ENCODE results near the gene TMEM121.
"Not testable (repeated sequence)": the region's sequence is repeated elsewhere in the genome, so short reads cannot be mapped to it uniquely, and the experiment has no call there.

The TMEM121 gene

GRCh38 chr14:105559384-105560047 is 33.1 kb downstream of the TMEM121 start:
- H3K4me1 Mint-ChIP-seq: peaks cover 27% of the 10 kb centered on the region
- ATAC-seq: peak; percentile 61
- H3K4me3 Mint-ChIP-seq, H3K27ac Mint-ChIP-seq, H3K27me3 Mint-ChIP-seq: not testable (repeated sequence)
- peaks cover 12% of the 10 kb centered on the region for H3K9me3 Mint-ChIP-seq
- H3K36me3 Mint-ChIP-seq: peaks cover 14% of the 10 kb centered on the region

GRCh38 chr14:105560048-105560669 is 33.8 kb downstream of the TMEM121 start:
- H3K9me3 Mint-ChIP-seq: peaks cover 14% of the 10 kb centered on the region
- not testable (repeated sequence) for H3K27me3 Mint-ChIP-seq, H3K27ac Mint-ChIP-seq
- H3K36me3 Mint-ChIP-seq: peaks cover 14% of the 10 kb centered on the region
- ATAC-seq: peak; percentile 88
- H3K4me1 Mint-ChIP-seq: peaks cover 30% of the 10 kb centered on the region
- peak overlapping the region; percentile 43 for H3K4me3 Mint-ChIP-seq

GRCh38 chr14:105561345-105561744 is 35.0 kb downstream of the TMEM121 start:
- Mint-ChIP-seq H3K4me1 (peaks cover 35% of the 10 kb centered on the region), H3K27ac (peak overlapping the region; percentile 74), H3K9me3 (peaks cover 16% of the 10 kb centered on the region), H3K4me3 (peak overlapping the region; percentile 40), H3K36me3 (peaks cover 14% of the 10 kb centered on the region)
- not testable (repeated sequence) for ATAC-seq, H3K27me3 Mint-ChIP-seq

GRCh38 chr14:105562713-105563346 is 36.4 kb downstream of the TMEM121 start:
- no peak for ATAC-seq
- Mint-ChIP-seq H3K9me3 (peaks cover 20% of the 10 kb centered on the region), H3K4me3 (peak overlapping the region; percentile 70), H3K27me3 (no peaks in the 10 kb centered on the region), H3K4me1 (peaks cover 39% of the 10 kb centered on the region), H3K36me3 (peaks cover 19% of the 10 kb centered on the region), H3K27ac (peak overlapping the region; percentile 89)

GRCh38 chr14:105563347-105563737 is 37.0 kb downstream of the TMEM121 start:
- peaks cover 45% of the 10 kb centered on the region for H3K4me1 Mint-ChIP-seq
- H3K4me3 Mint-ChIP-seq: peak overlapping the region; percentile 70
- ATAC-seq: no peak
- peaks cover 19% of the 10 kb centered on the region for H3K36me3 Mint-ChIP-seq
- H3K27me3 Mint-ChIP-seq: no peaks in the 10 kb centered on the region
- peaks cover 20% of the 10 kb centered on the region for H3K9me3 Mint-ChIP-seq
- peak overlapping the region; percentile 89 for H3K27ac Mint-ChIP-seq

- not testable (repeated sequence) for ATAC-seq, H3K4me3 Mint-ChIP-seq, H3K27me3 Mint-ChIP-seq
- Mint-ChIP-seq H3K27ac (peak overlapping the region; percentile 89), H3K4me1 (peaks cover 57% of the 10 kb centered on the region), H3K9me3 (peaks cover 27% of the 10 kb centered on the region), H3K36me3 (peaks cover 24% of the 10 kb centered on the region)
These were observed 38.2 kb downstream of the TMEM121 start for GRCh38 chr14:105564536-105564935.

- Mint-ChIP-seq H3K27ac (peak overlapping the region; percentile 89), H3K4me3 (peak overlapping the region; percentile 4), H3K36me3 (peaks cover 32% of the 10 kb centered on the region), H3K9me3 (peaks cover 35% of the 10 kb centered on the region), H3K4me1 (peaks cover 65% of the 10 kb centered on the region)
- not testable (repeated sequence) for H3K27me3 Mint-ChIP-seq
- ATAC-seq: peak; percentile 0
These were observed 39.0 kb downstream of the TMEM121 start for GRCh38 chr14:105565185-105565919.

- peaks cover 76% of the 10 kb centered on the region for H3K4me1 Mint-ChIP-seq
- peak overlapping the region; percentile 91 for H3K27ac Mint-ChIP-seq
- peak; percentile 80 for ATAC-seq
- not testable (repeated sequence) for H3K27me3 Mint-ChIP-seq, H3K4me3 Mint-ChIP-seq
- peaks cover 41% of the 10 kb centered on the region for H3K9me3 Mint-ChIP-seq
- H3K36me3 Mint-ChIP-seq: peaks cover 40% of the 10 kb centered on the region
These were observed 40.1 kb downstream of the TMEM121 start for GRCh38 chr14:105566248-105567163.

GRCh38 chr14:105567164-105568103 is 41.1 kb downstream of the TMEM121 start:
- ATAC-seq, H3K27me3 Mint-ChIP-seq: not testable (repeated sequence)
- H3K4me3 Mint-ChIP-seq: peak overlapping the region; percentile 44
- peaks cover 75% of the 10 kb centered on the region for H3K4me1 Mint-ChIP-seq
- H3K27ac Mint-ChIP-seq: peak overlapping the region; percentile 91
- peaks cover 37% of the 10 kb centered on the region for H3K36me3 Mint-ChIP-seq
- H3K9me3 Mint-ChIP-seq: peaks cover 40% of the 10 kb centered on the region

GRCh38 chr14:105568140-105568843 is 41.9 kb downstream of the TMEM121 start:
- ATAC-seq: peak; percentile 1
- Mint-ChIP-seq H3K36me3 (peaks cover 32% of the 10 kb centered on the region), H3K9me3 (peaks cover 31% of the 10 kb centered on the region), H3K27ac (peak overlapping the region; percentile 91), H3K4me1 (peaks cover 71% of the 10 kb centered on the region)
- H3K27me3 Mint-ChIP-seq, H3K4me3 Mint-ChIP-seq: not testable (repeated sequence)

- Mint-ChIP-seq H3K4me3 (peak overlapping the region; percentile 1), H3K27me3 (no peaks in the 10 kb centered on the region), H3K36me3 (peaks cover 29% of the 10 kb centered on the region), H3K9me3 (peaks cover 29% of the 10 kb centered on the region), H3K4me1 (peaks cover 67% of the 10 kb centered on the region), H3K27ac (peak overlapping the region; percentile 91)
- no peak for ATAC-seq
These were observed 42.7 kb downstream of the TMEM121 start for GRCh38 chr14:105568859-105569766.

- Mint-ChIP-seq H3K4me1 (peaks cover 60% of the 10 kb centered on the region), H3K4me3 (peak overlapping the region; percentile 32), H3K36me3 (peaks cover 29% of the 10 kb centered on the region), H3K9me3 (peaks cover 25% of the 10 kb centered on the region), H3K27ac (peak overlapping the region; percentile 91), H3K27me3 (no peaks in the 10 kb centered on the region)
- no peak for ATAC-seq
These were observed 44.1 kb downstream of the TMEM121 start for GRCh38 chr14:105570482-105570881.
